ENCODE results near the gene YKT6.

YKT6 gene

GRCh38 chr7:44237696-44238095, 36.9 kb downstream of the YKT6 start:
- DNase-seq, result no peak

- DNase-seq, result no peak
Observed at GRCh38 chr7:44238116-44238695, 37.4 kb downstream of the YKT6 start.

GRCh38 chr7:44239361-44239760, 38.6 kb downstream of the YKT6 start:
- DNase-seq, result no peak

GRCh38 chr7:44240376-44240775, 39.6 kb downstream of the YKT6 start:
- DNase-seq, result no peak

GRCh38 chr7:44240983-44241510, 40.3 kb downstream of the YKT6 start:
- DNase-seq, result peak; percentile 52

GRCh38 chr7:44242091-44242490, 41.3 kb downstream of the YKT6 start:
- no peak for DNase-seq

GRCh38 chr7:44244282-44244681, 43.5 kb downstream of the YKT6 start:
- peak; percentile 42 for DNase-seq

- no peak for DNase-seq
Observed at GRCh38 chr7:44246396-44247113, 45.8 kb downstream of the YKT6 start.

GRCh38 chr7:44247868-44248651, 47.3 kb downstream of the YKT6 start:
- DNase-seq, result no peak

- no peak for DNase-seq
Observed at GRCh38 chr7:44249639-44250234, 49.0 kb downstream of the YKT6 start.

- DNase-seq, result no peak
Observed at GRCh38 chr7:44251269-44251668, 50.5 kb downstream of the YKT6 start.

- no peak for DNase-seq
Observed at GRCh38 chr7:44251881-44252280, 51.1 kb downstream of the YKT6 start.

- DNase-seq, result no peak
Observed at GRCh38 chr7:44256459-44256858, 55.7 kb downstream of the YKT6 start.

GRCh38 chr7:44257213-44257612, 56.4 kb downstream of the YKT6 start:
- no peak for DNase-seq

- peak; percentile 72 for DNase-seq
Observed at GRCh38 chr7:44257618-44258422, 57.0 kb downstream of the YKT6 start.

GRCh38 chr7:44258423-44258760, 57.6 kb downstream of the YKT6 start:
- no peak for DNase-seq

GRCh38 chr7:44258865-44259546, 58.2 kb downstream of the YKT6 start:
- no peak for DNase-seq

GRCh38 chr7:44259547-44260457, 59.0 kb downstream of the YKT6 start:
- DNase-seq, result no peak

GRCh38 chr7:44261240-44261639, 60.5 kb downstream of the YKT6 start:
- no peak for DNase-seq

- no peak for DNase-seq
Observed at GRCh38 chr7:44262031-44262430, 61.3 kb downstream of the YKT6 start.

Measured in activated CD4-positive, CD25-positive, alpha-beta regulatory T cell treated with anti-CD3 and anti-CD28 coated beads, Interleukin-2, amount 50 U/mL, for 72 hours (primary cell).